C4-2B (cell line): Measurements from ENCODE around the gene PPP1R36.

Experiments used
- CTCF ChIP-seq: fragments of 450-650 bp; conservative IDR thresholded peaks from 2 replicates; pipeline ENCODE4 v1.5.1; 2017; ENCODE audit warnings: mild to moderate bottlenecking
- ZFX ChIP-seq: fragments of 450-650 bp; IDR thresholded peaks from 2 replicates; pipeline ENCODE4 v1.6.1; 2017

DNA sequence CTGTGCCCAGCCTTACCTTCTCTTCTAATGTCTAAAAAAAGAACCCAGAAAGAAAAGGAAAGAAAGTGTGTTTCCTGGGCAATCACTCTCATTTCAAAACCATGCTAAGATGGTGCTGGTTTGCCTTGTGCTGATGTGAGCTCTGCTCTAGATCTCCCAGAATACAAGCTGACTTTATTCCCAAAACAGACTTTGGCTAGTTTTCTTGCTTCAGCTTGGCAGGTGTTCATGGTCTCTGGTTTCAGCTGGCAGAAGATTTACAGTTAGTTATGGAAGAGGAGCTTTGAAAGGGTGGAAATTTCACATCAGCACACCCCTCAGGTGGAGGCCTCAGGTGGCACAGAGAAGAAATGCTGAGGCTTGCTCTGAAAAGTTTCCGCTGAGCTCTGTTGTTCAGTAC is 34.4 kb downstream of the PPP1R36 start:
- no peak for TF ChIP-seq CTCF
- TF ChIP-seq ZFX = no peak
